SU-DHL-6 (cell line): ENCODE results near the gene WWP2.
"Not testable (repeated sequence)": the region's sequence is repeated elsewhere in the genome, so short reads cannot be mapped to it uniquely, and the experiment has no call there.

Experiments
- CTCF ChIP-seq: fragments of 200-600 bp; sonication (generic); IDR thresholded peaks from one replicate; pipeline ENCODE4 v1.5.1; 2017; ENCODE audit warnings: antibody characterized with exemption, mild to moderate bottlenecking, low read length, moderate library complexity; ENCODE audit not compliant: insufficient read depth, poor library complexity, severe bottlenecking
- EZH2phosphoT487 ChIP-seq: fragments of 200-600 bp; sonication (generic), shearing (Covaris generic); conservative IDR thresholded peaks from 2 replicates; pipeline ENCODE4 v1.6.1; 2018; ENCODE audit warnings: mild to moderate bottlenecking, antibody characterized with exemption, low read length, moderate library complexity, mixed read lengths

- TF ChIP-seq CTCF, EZH2phosphoT487: not testable (repeated sequence)
Measured at GRCh38 chr16:69954241-69954640, 192.1 kb downstream of the WWP2 start.
